Skeletal muscle tissue (tissue), 4 donors: ENCODE results near the gene KRTAP5-4. TPM values are rescaled to one million over a fixed set of nuclear protein-coding genes. Genes with fewer than 3 reads are reported as not detected.
"Not testable (repeated sequence)": the region's sequence is repeated elsewhere in the genome, so short reads cannot be mapped to it uniquely, and the experiment has no call there.

ENCODE experiments used
- H3K27ac ChIP-seq: one replicate; pipeline ENCODE4 v1.7.0; 2013; ENCODE audit warnings: mild to moderate bottlenecking, low read depth, low read length, inconsistent platforms
- H3K27me3 ChIP-seq, 3 donors: one replicate each; pipeline ENCODE4 v1.7.0; 2013; ENCODE audit warnings: low read length in 3 of 3; ENCODE audit not compliant: control insufficient read depth in 3 of 3, insufficient read depth in 3 of 3
- H3K36me3 ChIP-seq, 3 donors: one replicate each; pipeline ENCODE4 v1.7.0; 2013; ENCODE audit warnings: low read length in 3 of 3; ENCODE audit not compliant: control insufficient read depth in 3 of 3, insufficient read depth in 3 of 3
- H3K4me1 ChIP-seq, 3 donors: one replicate each; pipeline ENCODE4 v1.7.0; 2013; ENCODE audit warnings: low read length in 3 of 3, mild to moderate bottlenecking in 3 of 3; ENCODE audit not compliant: control insufficient read depth in 3 of 3, insufficient read depth in 3 of 3
- H3K4me3 ChIP-seq, 3 donors: one replicate each; pipeline ENCODE4 v1.7.0; 2013; ENCODE audit warnings: low read length in 3 of 3
- H3K9ac ChIP-seq, 3 donors: one replicate each; pipeline ENCODE4 v1.7.0; 2013; ENCODE audit warnings: low read length in 3 of 3, mild to moderate bottlenecking in 3 of 3, moderate library complexity in 2 of 3, low read depth in 1 of 3
- H3K9me3 ChIP-seq, 3 donors: one replicate each; pipeline ENCODE4 v1.7.0; 2013; ENCODE audit warnings: low read length in 3 of 3; ENCODE audit not compliant: control insufficient read depth in 3 of 3
- total RNA-seq: library from RNA; depleted of rRNA; stranded (reverse); fragments of >200 nt; gene quantifications from one replicate; pipeline ENCODE4 v1.2.3, GENCODE V29; 2014
- donor health status: Osteomylitis.

The KRTAP5-4 gene
- total RNA-seq, 1 donor from 2014 or later, result not detected

DNA sequence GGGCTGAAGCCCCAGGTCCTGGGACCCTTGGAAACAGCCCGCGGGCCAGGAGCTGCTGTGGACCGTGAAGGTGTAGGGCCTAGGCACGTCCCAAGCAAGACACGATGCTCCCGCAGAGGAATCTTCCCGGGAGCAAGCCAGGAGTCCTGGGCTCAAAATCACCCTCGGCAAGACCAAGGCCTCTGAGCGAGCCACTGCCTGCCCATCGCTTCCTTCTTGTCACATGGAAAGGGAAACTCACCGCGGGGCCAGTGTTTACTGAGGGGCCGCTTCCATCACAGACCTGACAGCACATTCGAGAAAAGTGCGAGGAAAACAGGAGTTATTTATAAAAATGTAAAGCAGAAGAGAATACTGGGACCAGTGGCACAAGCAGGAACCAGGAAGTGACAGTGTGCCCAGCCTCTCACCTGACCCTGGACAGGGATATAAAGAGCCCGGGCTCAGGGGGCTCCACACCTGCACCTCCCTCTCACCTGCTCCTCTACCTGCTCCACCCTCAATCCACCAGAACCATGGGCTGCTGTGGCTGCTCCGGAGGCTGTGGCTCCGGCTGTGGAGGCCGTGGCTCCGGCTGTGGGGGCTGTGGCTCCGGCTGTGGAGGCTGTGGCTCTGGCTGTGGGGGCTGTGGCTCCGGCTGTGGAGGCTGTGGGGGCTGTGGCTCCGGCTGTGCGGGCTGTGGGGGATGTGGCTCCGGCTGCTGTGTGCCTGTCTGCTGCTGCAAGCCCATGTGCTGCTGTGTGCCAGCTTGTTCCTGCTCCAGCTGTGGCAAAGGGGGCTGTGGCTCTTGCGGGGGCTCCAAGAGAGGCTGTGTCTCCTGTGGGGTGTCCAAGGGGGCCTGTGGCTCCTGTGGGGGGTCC, 7.6 kb upstream of the KRTAP5-4 start, which contains the start of gene KRTAP5-5:
TSS of gene KRTAP5-5 (plus strand) at position 450 of the 860 bp plus-strand sequence. CDS start at position 516, 66 bp downstream.
- no peak within 1 kb of the TSS for H3K27ac ChIP-seq
- no peak within 1 kb of the TSS for H3K4me3 ChIP-seq
- peaks cover 0 to 4% (median 4%) of the 10 kb centered on the region in 3 donors for H3K4me1 ChIP-seq
- H3K9me3 ChIP-seq, result no peaks in the 10 kb centered on the region
- H3K27me3 ChIP-seq, result peaks cover 34 to 52% (median 34%) of the 10 kb centered on the region in 3 donors
- H3K9ac ChIP-seq, result peak within 1 kb of the TSS in 1 of 3 donors; percentile 11
- no peaks in the 10 kb centered on the region for H3K36me3 ChIP-seq

DNA sequence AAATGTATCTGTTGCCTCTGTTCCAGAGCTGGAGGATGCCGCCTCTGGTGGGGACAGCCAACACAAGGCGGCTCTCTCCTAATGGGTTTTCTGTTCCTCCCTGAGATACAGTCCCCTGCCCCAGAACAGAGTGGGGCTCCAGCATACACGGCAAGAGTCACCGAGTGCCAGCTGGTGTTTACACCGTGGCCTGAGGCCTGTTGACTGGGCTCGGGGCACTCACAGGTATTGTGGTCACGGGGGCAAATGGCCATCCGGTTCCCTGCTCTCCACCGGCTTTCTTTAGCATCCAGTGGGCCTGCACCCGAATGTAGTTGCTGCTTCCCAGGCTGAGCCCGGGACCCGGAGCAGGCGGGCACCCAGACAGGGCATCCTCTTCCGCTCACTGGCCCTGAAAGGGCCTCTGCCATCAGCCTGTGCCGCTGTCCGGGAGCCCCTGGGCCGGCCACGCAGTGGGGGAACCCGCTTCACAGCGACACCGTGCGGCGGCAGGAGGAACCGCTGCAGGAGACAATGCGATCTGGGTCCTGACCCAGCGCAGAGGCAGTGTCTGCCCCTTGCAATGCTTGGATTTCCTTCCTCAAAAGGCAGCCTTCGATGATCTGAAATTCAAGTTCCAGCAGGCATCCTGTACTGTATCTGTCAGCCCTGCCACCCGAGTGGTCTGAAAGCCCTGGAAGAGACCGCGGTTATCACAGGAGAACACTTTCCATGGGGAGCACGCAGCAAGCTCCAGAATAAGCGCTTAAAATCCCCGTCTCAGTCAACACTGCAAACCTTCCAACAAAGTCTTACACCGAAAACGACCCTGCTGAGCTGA, 6.8 kb upstream of the KRTAP5-4 start:
- H3K27ac ChIP-seq, result no peak overlapping the region
- no peaks in the 10 kb centered on the region for H3K9me3 ChIP-seq
- peaks cover 0 to 4% (median 4%) of the 10 kb centered on the region in 3 donors for H3K4me1 ChIP-seq
- peak overlapping the region in 1 of 3 donors; percentile 11 for H3K9ac ChIP-seq
- H3K27me3 ChIP-seq, result peaks cover 32 to 48% (median 34%) of the 10 kb centered on the region in 3 donors
- no peak overlapping the region for H3K4me3 ChIP-seq
- no peaks in the 10 kb centered on the region for H3K36me3 ChIP-seq

- peaks cover 14 to 31% (median 19%) of the 10 kb centered on the region in 3 donors for H3K27me3 ChIP-seq
Observed at GRCh38 chr11:1625541-1625940, 3.6 kb upstream of the KRTAP5-4 start.

DNA sequence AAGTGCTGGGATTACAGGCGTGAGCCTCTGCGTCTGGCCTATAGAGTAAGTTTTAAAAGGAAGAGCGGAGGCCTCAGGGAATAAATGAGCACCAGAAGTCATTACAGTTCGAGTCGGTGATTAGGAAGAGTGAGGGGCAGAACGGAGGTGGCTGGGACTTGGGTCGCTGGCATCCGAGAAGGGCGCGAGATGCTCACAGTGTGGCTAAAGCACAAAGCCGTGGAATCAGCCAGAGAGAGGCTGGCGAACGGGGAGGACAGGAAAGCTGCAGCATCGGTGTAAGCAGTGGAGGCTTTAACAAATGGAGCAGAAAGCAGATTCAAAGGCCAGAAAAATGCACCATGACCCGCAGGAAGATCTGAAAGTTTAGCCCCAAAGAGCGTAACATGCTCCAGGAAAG, 2.7 kb upstream of the KRTAP5-4 start:
- H3K27me3 ChIP-seq, result peaks cover 11 to 28% (median 16%) of the 10 kb centered on the region in 3 donors
- no peak overlapping the region for H3K27ac ChIP-seq
- no peaks in the 10 kb centered on the region for H3K9me3 ChIP-seq
- peaks cover 0 to 4% (median 0%) of the 10 kb centered on the region in 3 donors for H3K4me1 ChIP-seq
- H3K4me3 ChIP-seq, result no peak overlapping the region
- H3K36me3 ChIP-seq, result no peaks in the 10 kb centered on the region
- H3K9ac ChIP-seq, result no peak overlapping the region

More at GRCh38 chr11:1625541-1625940, 3.6 kb upstream of the KRTAP5-4 start:
- H3K4me1 ChIP-seq, result peaks cover 0 to 4% (median 0%) of the 10 kb centered on the region in 3 donors
- H3K9ac ChIP-seq, result no peak overlapping the region
- H3K27ac ChIP-seq, result no peak overlapping the region
- no peaks in the 10 kb centered on the region for H3K36me3 ChIP-seq
- no peak overlapping the region for H3K4me3 ChIP-seq
- no peaks in the 10 kb centered on the region for H3K9me3 ChIP-seq

GRCh38 chr11:1623716-1624115, 1.8 kb upstream of the KRTAP5-4 start:
- H3K4me1 ChIP-seq, result no peaks in the 10 kb centered on the region
- no peak overlapping the region for H3K4me3 ChIP-seq
- no peaks in the 10 kb centered on the region for H3K9me3 ChIP-seq
- no peak overlapping the region for H3K27ac ChIP-seq
- no peak overlapping the region for H3K9ac ChIP-seq
- peaks cover 4 to 24% (median 16%) of the 10 kb centered on the region in 3 donors for H3K27me3 ChIP-seq
- H3K36me3 ChIP-seq, result no peaks in the 10 kb centered on the region

- Histone ChIP-seq H3K27me3 (peaks cover 8 to 23% (median 17%) of the 10 kb centered on the region in 3 donors), H3K9me3 (no peaks in the 10 kb centered on the region), H3K4me3 (no peak overlapping the region), H3K9ac (no peak overlapping the region), H3K27ac (no peak overlapping the region), H3K36me3 (no peaks in the 10 kb centered on the region), H3K4me1 (no peaks in the 10 kb centered on the region)
Observed at GRCh38 chr11:1619449-1619848, 2.5 kb downstream of the KRTAP5-4 start.

DNA sequence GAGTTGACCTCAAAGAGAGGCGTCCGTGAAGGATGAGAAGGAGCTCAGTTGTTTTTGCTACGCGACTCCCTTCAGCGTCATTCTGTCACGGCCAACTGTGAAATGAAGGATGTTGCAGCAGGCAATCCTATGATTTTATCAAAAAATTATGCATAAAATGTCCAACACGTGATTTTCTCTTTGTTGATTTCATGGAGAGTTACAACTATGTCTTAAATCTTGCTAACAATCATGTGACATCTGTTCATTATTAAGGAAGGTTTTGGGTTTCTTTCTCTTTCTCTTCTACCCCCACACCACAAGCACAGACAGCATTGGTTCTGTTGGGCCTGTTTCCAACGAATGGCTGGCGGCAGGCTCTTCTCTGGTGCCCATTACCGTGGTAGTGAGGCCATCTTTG, 3.7 kb downstream of the KRTAP5-4 start:
- Histone ChIP-seq H3K4me1 (no peaks in the 10 kb centered on the region), H3K27me3 (peaks cover 10 to 23% (median 17%) of the 10 kb centered on the region in 3 donors), H3K9me3 (no peaks in the 10 kb centered on the region), H3K27ac (no peak overlapping the region), H3K4me3 (no peak overlapping the region), H3K9ac (no peak overlapping the region), H3K36me3 (no peaks in the 10 kb centered on the region)

DNA sequence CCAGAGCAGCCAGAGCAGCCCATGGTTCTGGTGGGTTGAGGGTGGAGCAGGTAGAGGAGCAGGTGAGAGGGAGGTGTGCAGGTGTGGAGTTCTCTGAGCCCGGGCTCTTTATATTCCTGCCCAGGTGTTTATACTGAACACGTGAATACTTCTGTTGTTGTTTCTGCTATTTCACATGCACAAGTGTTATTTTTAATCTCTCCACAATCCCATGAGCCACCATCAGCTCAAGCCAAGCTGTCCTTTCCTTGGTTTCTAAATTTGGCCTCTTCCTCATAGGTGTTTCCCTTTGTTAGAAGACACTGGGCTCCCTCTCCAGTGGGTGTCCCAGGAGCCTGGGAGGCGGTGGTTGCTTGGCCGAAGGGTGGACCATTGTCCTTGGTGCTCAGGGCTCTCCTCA, 13.6 kb downstream of the KRTAP5-4 start, which contains the start of gene KRTAP5-3:
TSS of gene KRTAP5-3 (minus strand) at position 101 of the 400 bp plus-strand sequence. CDS start at position 23, 78 bp downstream.
- no peak within 1 kb of the TSS for H3K9ac ChIP-seq
- no peak within 1 kb of the TSS for H3K27ac ChIP-seq
- no peaks in the 10 kb centered on the region for H3K4me1 ChIP-seq
- peaks cover 15 to 38% (median 22%) of the 10 kb centered on the region in 3 donors for H3K27me3 ChIP-seq
- no peaks in the 10 kb centered on the region for H3K9me3 ChIP-seq
- no peak within 1 kb of the TSS for H3K4me3 ChIP-seq
- H3K36me3 ChIP-seq, result no peaks in the 10 kb centered on the region

- not testable (repeated sequence) for H3K9me3 ChIP-seq, H3K4me1 ChIP-seq, H3K27ac ChIP-seq, H3K4me3 ChIP-seq, H3K9ac ChIP-seq, H3K36me3 ChIP-seq
- H3K27me3 ChIP-seq, result peaks cover 15 to 43% (median 24%) of the 10 kb centered on the region in 3 donors
Observed at GRCh38 chr11:1607901-1608300, 14.0 kb downstream of the KRTAP5-4 start.
